ENCODE data around the gene PLA2G2C. TPM values are rescaled to one million over a fixed set of nuclear protein-coding genes. Genes with fewer than 3 reads are reported as not detected.

The PLA2G2C gene
- total RNA-seq, 1 experiment from 2014 or later, result not detected

DNA sequence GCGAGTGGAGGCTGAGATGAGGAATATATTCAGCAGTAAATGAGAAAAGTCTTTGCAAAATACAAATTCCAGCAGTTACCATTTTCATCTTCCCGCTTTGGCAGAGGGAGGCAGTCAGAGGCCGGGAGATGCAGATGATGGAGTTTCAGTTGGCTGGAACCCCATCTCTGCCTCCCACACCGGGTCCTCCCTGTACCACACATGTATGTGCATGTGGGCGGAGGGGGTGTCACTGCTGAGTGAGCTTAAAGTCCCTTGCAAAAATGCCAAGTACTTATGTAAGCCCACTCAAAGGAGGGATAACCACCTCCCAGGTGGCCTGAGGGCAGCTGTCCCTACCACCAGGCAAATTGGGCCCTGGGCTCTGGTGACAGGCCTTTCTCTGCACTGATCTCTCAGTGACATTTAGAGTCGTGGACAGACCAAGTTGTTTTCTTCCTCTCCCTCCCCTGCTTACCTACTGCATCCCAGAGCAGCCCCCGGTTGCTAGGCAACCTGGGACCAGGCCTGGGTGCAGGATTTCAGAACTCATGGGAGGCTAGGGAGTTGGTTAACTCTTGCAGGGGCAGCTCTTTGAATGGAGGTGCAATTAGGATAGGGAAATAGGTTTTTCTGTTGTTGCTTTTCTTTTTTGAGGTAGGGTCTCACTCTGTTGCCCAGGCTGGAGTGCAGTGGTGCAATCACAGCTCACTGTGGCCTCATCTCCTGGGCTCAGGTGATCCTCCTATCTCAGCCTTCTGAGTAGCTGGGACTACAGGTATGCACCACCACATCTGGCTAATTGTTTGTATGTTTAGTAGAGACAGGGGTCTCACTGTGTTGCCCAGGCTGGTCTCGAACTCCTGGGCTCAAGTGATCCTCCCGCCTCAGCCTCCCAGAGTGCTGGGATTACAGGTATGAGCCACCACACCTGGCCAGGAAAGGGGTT is 17.5 kb downstream of the PLA2G2C start:
- Mint-ChIP-seq H3K4me1 (peaks cover 20% of the 10 kb centered on the region), H3K9me3 (peaks cover 4% of the 10 kb centered on the region; the same call in 1 of the 2 replicates), H3K4me3 (no peak overlapping the region), H3K27me3 (ENCODE audit: low read depth) (peaks cover 4% of the 10 kb centered on the region), H3K27ac (no peak overlapping the region), H3K36me3 (peaks cover 4% of the 10 kb centered on the region; the same call in 1 of the 2 replicates)
- ChIA-PET CTCF (no interaction called here), POLR2A (no interaction called here)
- no peak for TF ChIP-seq GRHL2 (CRISPR knock-in tag; IDR thresholded peaks at IDR 0.05; ENCODE audit: insufficient replicate concordance, severe bottlenecking)
- peak; percentile 82; the same call in 1 of the 2 replicates for TF ChIP-seq ZNF121 (CRISPR knock-in tag; IDR thresholded peaks at IDR 0.05)
- TF ChIP-seq ZNF671 (CRISPR knock-in tag; IDR thresholded peaks at IDR 0.05), result no peak
- ATAC-seq (no peak), DNase-seq (ENCODE audit: low spot score) (no peak)

DNA sequence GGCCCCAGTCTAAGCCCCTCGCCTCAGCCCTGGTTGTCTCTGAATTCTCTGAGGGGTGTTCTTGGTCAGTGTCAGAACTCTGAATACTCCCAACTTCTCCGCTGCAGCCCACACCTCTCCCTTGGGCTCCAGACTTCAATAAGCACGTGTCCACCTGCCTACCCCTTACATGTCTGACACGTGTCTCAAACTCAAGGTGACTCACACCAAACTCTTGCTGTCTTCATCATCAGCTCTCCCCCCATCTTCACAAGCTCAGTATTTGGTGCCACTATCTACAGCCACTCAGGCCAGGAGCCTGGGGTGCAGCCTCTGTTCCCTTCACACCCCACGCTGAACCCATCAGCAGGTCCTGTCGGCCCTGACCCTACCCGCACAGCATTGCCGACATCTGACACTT is 19.2 kb downstream of the PLA2G2C start:
- DNase-seq (ENCODE audit: low spot score), result no peak
- H3K27me3 Mint-ChIP-seq (ENCODE audit: low read depth), result peaks cover 4% of the 10 kb centered on the region
- H3K9me3 Mint-ChIP-seq, result peaks cover 15% of the 10 kb centered on the region
- peaks cover 20% of the 10 kb centered on the region for H3K4me1 Mint-ChIP-seq
- TF ChIP-seq NR3C1 (CRISPR knock-in tag; conservative IDR thresholded peaks at IDR 0.05; ENCODE audit: low read depth) (no peak), NFATC4 (CRISPR knock-in tag; IDR thresholded peaks at IDR 0.05) (no peak), FOXP1 (CRISPR knock-in tag; IDR thresholded peaks at IDR 0.05; ENCODE audit: borderline replicate concordance) (no peak), SMAD3 (CRISPR knock-in tag; IDR thresholded peaks at IDR 0.05; ENCODE audit: borderline replicate concordance) (no peak), TEAD4 (CRISPR knock-in tag; IDR thresholded peaks at IDR 0.05) (no peak), TP53 (CRISPR knock-in tag; IDR thresholded peaks at IDR 0.05) (no peak), NR1H2 (CRISPR knock-in tag; IDR thresholded peaks at IDR 0.05) (no peak), JAZF1 (CRISPR knock-in tag; IDR thresholded peaks at IDR 0.05) (no peak), FOXJ3 (CRISPR knock-in tag; IDR thresholded peaks at IDR 0.05; ENCODE audit: borderline replicate concordance) (no peak), ESRRA (CRISPR knock-in tag; IDR thresholded peaks at IDR 0.05; ENCODE audit: borderline replicate concordance) (no peak)
- TF ChIP-seq, protein P1, sequence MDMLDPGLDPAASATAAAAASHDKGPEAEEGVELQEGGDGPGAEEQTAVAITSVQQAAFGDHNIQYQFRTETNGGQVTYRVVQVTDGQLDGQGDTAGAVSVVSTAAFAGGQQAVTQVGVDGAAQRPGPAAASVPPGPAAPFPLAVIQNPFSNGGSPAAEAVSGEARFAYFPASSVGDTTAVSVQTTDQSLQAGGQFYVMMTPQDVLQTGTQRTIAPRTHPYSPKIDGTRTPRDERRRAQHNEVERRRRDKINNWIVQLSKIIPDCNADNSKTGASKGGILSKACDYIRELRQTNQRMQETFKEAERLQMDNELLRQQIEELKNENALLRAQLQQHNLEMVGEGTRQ (CRISPR knock-in tag; IDR thresholded peaks at IDR 0.05), result no peak
- TF ChIP-seq, protein P2, sequence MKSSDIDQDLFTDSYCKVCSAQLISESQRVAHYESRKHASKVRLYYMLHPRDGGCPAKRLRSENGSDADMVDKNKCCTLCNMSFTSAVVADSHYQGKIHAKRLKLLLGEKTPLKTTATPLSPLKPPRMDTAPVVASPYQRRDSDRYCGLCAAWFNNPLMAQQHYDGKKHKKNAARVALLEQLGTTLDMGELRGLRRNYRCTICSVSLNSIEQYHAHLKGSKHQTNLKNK (CRISPR knock-in tag; IDR thresholded peaks at IDR 0.05), result no peak
- TF ChIP-seq, protein P3, sequence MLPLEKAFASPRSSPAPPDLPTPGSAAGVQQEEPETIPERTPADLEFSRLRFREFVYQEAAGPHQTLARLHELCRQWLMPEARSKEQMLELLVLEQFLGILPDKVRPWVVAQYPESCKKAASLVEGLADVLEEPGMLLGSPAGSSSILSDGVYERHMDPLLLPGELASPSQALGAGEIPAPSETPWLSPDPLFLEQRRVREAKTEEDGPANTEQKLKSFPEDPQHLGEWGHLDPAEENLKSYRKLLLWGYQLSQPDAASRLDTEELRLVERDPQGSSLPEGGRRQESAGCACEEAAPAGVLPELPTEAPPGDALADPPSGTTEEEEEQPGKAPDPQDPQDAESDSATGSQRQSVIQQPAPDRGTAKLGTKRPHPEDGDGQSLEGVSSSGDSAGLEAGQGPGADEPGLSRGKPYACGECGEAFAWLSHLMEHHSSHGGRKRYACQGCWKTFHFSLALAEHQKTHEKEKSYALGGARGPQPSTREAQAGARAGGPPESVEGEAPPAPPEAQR (CRISPR knock-in tag; IDR thresholded peaks at IDR 0.05), result no peak
- ATAC-seq, result no peak
- POLR2A ChIA-PET, result no interaction called here
- CTCF ChIA-PET, result interaction anchor here (0.5 to 3.3 kb wide), 6 partner anchors 10 to 248 kb away, joined by 3 to 33 read pairs (median 5); no protein-coding TSS in a partner anchor
- H3K36me3 Mint-ChIP-seq, result peaks cover 10% of the 10 kb centered on the region
- H3K27ac Mint-ChIP-seq, result no peak overlapping the region
- no peak overlapping the region for H3K4me3 Mint-ChIP-seq

DNA sequence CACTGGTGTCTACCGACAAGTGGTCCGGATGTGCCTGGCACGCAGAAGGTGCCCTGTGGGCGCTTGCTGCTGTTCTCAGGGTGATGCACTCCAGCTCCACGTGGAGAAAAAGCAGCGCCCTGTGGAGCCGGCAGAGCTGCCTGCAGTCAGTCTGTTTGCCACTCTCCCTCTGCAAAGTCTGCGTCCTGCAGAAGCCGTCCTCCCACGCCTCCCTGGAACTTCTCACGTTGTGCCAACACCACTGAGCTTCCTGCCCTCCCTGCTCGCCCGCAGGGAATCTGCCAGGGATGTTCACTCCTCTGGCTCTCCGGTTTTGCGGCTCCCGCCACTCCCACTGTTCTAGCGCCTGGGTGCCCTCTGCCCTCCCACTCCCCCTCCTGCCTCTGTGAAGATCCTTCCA is 20.3 kb downstream of the PLA2G2C start:
- CTCF ChIA-PET, result interaction anchor here (0.6 to 3.3 kb wide), 18 partner anchors 9 to 512 kb away, joined by 3 to 33 read pairs (median 4); no protein-coding TSS in a partner anchor
- H3K4me3 Mint-ChIP-seq, result no peak overlapping the region
- POLR2A ChIA-PET, result no interaction called here
- peaks cover 22% of the 10 kb centered on the region for H3K9me3 Mint-ChIP-seq
- no peak overlapping the region for H3K27ac Mint-ChIP-seq
- H3K4me1 Mint-ChIP-seq, result peaks cover 20% of the 10 kb centered on the region
- DNase-seq (ENCODE audit: low spot score) (no peak), ATAC-seq (no peak)
- peaks cover 6% of the 10 kb centered on the region for H3K27me3 Mint-ChIP-seq (ENCODE audit: low read depth)
- TF ChIP-seq, protein P4, sequence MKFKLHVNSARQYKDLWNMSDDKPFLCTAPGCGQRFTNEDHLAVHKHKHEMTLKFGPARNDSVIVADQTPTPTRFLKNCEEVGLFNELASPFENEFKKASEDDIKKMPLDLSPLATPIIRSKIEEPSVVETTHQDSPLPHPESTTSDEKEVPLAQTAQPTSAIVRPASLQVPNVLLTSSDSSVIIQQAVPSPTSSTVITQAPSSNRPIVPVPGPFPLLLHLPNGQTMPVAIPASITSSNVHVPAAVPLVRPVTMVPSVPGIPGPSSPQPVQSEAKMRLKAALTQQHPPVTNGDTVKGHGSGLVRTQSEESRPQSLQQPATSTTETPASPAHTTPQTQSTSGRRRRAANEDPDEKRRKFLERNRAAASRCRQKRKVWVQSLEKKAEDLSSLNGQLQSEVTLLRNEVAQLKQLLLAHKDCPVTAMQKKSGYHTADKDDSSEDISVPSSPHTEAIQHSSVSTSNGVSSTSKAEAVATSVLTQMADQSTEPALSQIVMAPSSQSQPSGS (CRISPR knock-in tag; IDR thresholded peaks at IDR 0.05; ENCODE audit: borderline replicate concordance, low read depth), result no peak
- TF ChIP-seq, protein P3 (CRISPR knock-in tag; IDR thresholded peaks at IDR 0.05), result no peak
- no peak for TF ChIP-seq MXD4 (CRISPR knock-in tag; IDR thresholded peaks at IDR 0.05; ENCODE audit: borderline replicate concordance)
- peaks cover 18% of the 10 kb centered on the region for H3K36me3 Mint-ChIP-seq

Measured in WTC11 (cell line).